ENCODE measurements around the gene DPF3.

- TF ChIP-seq, protein P1, sequence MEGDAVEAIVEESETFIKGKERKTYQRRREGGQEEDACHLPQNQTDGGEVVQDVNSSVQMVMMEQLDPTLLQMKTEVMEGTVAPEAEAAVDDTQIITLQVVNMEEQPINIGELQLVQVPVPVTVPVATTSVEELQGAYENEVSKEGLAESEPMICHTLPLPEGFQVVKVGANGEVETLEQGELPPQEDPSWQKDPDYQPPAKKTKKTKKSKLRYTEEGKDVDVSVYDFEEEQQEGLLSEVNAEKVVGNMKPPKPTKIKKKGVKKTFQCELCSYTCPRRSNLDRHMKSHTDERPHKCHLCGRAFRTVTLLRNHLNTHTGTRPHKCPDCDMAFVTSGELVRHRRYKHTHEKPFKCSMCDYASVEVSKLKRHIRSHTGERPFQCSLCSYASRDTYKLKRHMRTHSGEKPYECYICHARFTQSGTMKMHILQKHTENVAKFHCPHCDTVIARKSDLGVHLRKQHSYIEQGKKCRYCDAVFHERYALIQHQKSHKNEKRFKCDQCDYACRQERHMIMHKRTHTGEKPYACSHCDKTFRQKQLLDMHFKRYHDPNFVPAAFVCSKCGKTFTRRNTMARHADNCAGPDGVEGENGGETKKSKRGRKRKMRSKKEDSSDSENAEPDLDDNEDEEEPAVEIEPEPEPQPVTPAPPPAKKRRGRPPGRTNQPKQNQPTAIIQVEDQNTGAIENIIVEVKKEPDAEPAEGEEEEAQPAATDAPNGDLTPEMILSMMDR (IDR thresholded peaks at IDR 0.05), result no peak
- no peak for TF ChIP-seq HMGXB4 (CRISPR knock-in tag; IDR thresholded peaks at IDR 0.05; ENCODE audit: borderline replicate concordance)
- TF ChIP-seq MAFK (IDR thresholded peaks at IDR 0.05; ENCODE audit: partially characterized antibody), result no peak
- TF ChIP-seq EP300 (IDR thresholded peaks at IDR 0.05), result no peak
- no peak for TF ChIP-seq MAX (IDR thresholded peaks at IDR 0.05)
- TF ChIP-seq REST (IDR thresholded peaks at IDR 0.05), result no peak
- TF ChIP-seq PBX3 (IDR thresholded peaks at IDR 0.05), result no peak
Measured at GRCh38 chr14:72597252-72598233, 296.4 kb downstream of the DPF3 start.

Data from A549 (cell line).